HUES64 (cell line): Measurements from ENCODE around the gene TH.

Source experiments
- H3K27ac ChIP-seq: 2 replicates; pipeline ENCODE4 v1.7.0; 2013; ENCODE audit warnings: low read depth, low read length, inconsistent platforms
- H3K27me3 ChIP-seq: 2 replicates; pipeline ENCODE4 v1.6.1; 2013; ENCODE audit warnings: mild to moderate bottlenecking, low read length; ENCODE audit not compliant: insufficient read depth
- H3K36me3 ChIP-seq: 2 replicates; pipeline ENCODE4 v1.6.1; 2013; ENCODE audit warnings: mild to moderate bottlenecking, low read length; ENCODE audit not compliant: insufficient read depth
- H3K4me1 ChIP-seq: 2 replicates; pipeline ENCODE4 v1.6.1; 2013; ENCODE audit warnings: mild to moderate bottlenecking, low read length, moderate library complexity; ENCODE audit not compliant: insufficient read depth
- H3K4me3 ChIP-seq: 2 replicates; pipeline ENCODE4 v1.5.1; 2013; ENCODE audit warnings: mild to moderate bottlenecking, low read length, moderate library complexity
- H3K9ac ChIP-seq: 2 replicates; pipeline ENCODE4 v1.6.1; 2013; ENCODE audit warnings: mild to moderate bottlenecking, low read depth, low read length
- H3K9me3 ChIP-seq: 2 replicates; pipeline ENCODE4 v1.6.1; 2013; ENCODE audit warnings: low read depth, low read length; ENCODE audit not compliant: insufficient read depth
- WGBS: fragments of 150-250, 120-280 bp; methylation state at CpG from one replicate; pipeline ENCODE4 v1.1.7; 2013; ENCODE audit warnings: missing lambda C conversion rate; 5-methylcytosine and 5-hydroxymethylcytosine counted together

The TH gene

DNA sequence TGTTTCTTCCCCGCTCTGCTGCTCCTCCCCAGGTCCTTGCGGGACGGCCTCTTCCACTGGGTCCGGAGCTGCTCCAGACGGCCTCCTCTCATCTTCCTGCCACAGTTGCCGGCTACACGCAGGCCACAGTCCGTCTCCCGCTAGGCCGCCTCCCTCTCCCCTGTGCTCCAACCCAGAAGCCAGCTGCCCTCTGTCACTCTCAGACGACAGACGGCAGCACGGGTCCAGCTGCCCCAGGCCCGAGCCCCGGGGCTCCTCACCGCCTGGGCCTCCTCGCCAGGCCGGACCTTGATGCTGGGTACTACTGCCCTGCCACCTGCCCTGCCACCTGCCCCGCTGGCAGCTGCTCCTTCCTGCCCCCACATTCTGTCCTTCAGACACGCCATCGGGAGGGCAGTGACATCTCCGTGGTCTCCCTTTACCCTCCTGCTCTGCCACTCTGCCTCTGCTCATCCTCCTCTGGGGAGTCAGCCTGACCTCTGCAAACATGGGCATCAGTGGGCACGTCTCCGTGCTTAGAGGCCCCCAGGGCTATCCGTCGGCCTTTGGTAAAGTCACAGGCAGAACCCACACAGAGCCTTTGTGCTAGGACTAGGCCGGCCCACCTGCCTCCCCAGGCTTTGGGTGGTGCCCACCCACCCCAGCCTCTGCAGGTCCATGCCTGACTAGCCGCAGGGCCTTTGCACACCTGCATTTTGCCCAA is 43.1 kb upstream of the TH start:
- H3K4me1 ChIP-seq = peaks cover 7% of the 10 kb centered on the region
- no peak overlapping the region for H3K4me3 ChIP-seq
- no peaks in the 10 kb centered on the region for H3K27me3 ChIP-seq
- no peak overlapping the region for H3K9ac ChIP-seq
- no peaks in the 10 kb centered on the region for H3K36me3 ChIP-seq
- 86% methylated on average over 28 of the region's 28 CpGs for WGBS
- no peaks in the 10 kb centered on the region for H3K9me3 ChIP-seq
- H3K27ac ChIP-seq = no peak overlapping the region

DNA sequence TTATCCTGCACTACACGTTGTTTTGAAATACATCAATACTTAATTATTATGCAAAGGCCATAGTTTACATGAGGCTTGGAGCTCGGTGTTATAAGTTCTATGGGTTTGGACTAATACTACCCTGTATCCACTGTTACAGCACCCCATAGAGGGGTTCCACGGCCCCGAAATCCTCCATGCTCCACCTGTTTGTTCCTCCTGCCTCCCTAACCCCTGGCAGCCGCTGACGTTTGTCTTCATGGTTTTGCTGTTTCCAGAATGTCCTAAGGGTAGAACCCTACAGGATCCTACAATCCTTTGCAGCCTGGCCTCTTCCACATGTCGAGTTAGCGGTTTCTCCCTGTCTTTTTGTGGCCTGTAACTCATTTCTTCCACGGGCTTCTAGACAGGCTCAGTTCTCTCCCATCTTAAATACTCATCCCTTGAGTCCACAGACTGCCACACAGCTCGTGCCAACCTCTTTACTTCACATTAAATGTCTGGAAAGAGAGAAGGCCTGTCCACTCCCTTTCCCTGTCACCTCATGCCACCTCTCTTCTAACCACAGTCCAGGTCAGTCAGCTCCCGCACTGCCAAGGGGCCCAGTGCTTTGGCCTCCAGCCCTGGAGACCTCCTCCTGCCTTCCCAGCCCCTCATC is 42.4 kb upstream of the TH start:
- no peaks in the 10 kb centered on the region for H3K27me3 ChIP-seq
- no peak overlapping the region for H3K9ac ChIP-seq
- H3K27ac ChIP-seq = no peak overlapping the region
- no peaks in the 10 kb centered on the region for H3K36me3 ChIP-seq
- no peaks in the 10 kb centered on the region for H3K9me3 ChIP-seq
- 72% methylated on average over 10 of the region's 11 CpGs for WGBS
- no peak overlapping the region for H3K4me3 ChIP-seq
- peaks cover 7% of the 10 kb centered on the region for H3K4me1 ChIP-seq

DNA sequence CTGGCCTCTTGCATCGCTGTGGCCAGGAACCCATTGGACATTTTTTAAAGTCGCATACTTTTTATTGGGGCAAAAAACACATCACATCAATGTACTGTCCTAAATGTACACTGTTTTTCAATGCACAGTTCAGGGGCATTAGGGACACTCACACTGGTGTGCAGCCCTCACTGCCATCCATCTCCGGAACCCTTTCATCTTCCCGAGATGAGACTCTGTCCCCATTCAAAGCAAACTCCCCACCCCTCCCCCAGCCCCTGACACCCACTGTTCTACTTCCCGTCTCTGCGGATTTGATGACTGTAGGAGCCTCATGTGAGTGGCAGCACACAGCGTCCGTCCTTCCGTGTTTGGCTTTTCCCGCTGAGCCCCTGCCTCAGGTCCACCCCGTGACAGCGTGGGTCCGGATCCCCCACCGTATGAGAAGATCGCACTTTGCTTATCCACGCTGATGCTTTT is 41.8 kb upstream of the TH start:
- Histone ChIP-seq H3K9ac (no peak overlapping the region), H3K4me3 (no peak overlapping the region), H3K9me3 (no peaks in the 10 kb centered on the region), H3K27me3 (no peaks in the 10 kb centered on the region), H3K36me3 (no peaks in the 10 kb centered on the region), H3K4me1 (peaks cover 7% of the 10 kb centered on the region), H3K27ac (no peak overlapping the region)
- 28% methylated on average over 14 of the region's 16 CpGs for WGBS

DNA sequence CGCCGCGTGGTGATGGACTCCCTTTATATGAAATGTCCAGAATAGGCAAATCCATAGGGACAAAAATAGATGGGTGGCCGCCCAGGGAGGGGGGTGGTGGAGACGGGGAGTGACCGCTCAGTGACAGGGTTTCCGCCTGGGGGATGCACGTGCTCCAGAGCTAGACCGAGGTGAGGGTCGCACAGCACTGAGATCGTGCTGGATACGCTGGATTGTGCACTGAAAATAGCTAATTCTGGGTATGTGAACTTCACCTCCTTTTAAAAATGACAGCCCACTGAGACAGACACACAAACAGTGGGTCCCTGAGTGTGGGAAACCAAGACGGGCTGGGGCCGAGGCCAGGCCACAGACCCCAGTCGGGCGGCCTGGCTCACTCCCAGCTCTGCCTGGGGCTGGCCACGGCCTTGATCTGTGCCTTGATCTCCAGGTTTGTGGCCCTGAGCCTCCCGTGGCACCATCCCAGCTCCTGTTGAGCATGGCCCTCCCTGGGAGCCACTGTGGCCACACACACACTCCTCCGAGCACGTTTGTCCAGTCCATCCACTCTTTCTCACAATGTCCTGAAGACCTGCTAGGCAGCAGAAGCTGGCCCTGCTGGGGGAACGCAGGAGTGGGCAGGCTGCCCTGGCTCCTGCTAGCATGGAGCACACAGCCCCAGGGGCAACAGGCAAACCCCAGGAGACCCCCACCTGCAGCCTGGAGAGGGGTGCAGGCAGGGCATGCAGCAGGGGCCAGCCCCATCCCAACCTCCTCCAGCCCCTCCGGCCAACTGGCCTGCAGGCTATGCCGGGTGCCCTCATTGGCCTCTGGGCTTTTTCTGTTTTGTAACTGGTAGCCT is 41.0 kb upstream of the TH start:
- H3K9ac ChIP-seq = 0 out of 2 replicates have a peak overlapping the region, but pooled peaks have one; percentile 9
- H3K27me3 ChIP-seq = no peaks in the 10 kb centered on the region
- H3K4me3 ChIP-seq = no peak overlapping the region
- H3K4me1 ChIP-seq = peaks cover 7% of the 10 kb centered on the region
- no peaks in the 10 kb centered on the region for H3K9me3 ChIP-seq
- H3K27ac ChIP-seq = no peak overlapping the region
- no peaks in the 10 kb centered on the region for H3K36me3 ChIP-seq
- 91% methylated on average over 22 of the region's 23 CpGs for WGBS

DNA sequence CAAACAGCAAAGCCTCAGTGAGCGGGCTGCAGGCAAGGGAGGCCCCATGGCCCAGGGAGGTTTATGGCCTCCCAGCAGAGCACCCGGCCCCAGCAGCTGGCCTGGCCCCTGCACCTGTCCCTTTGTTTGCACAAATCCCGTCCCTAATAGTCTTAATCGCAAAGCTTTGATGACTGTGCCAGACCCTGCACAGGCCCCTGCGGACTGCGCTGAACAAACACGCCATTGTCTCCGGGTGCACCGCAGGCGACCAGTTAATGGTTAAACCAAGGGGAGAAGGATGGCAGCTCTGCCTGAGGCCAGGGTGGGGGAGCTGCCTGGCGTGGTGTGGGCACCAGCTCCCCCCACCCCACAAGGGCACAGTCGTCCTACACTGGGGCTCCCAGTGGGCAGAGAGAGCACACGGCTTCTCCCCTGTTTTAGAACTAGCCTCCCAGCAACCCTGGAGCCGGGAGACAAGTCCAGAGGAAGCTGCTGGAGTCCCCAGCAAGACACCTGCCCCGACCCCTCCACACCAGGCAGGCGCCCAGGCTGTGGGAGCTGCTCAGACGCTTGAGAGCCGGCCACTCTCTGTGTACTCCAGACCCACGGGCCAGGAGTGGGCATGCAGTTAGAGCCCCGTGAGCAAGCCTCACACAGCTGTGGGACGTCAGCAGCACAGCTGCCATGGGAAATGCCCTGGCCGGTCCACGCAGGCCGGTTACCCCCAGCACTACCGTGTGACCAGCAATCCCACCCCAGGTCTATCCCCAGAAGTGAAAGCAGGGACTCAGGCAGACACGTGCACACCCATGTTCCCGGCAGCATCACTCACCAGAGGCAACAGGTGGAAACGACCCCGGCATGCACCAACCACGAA is 39.7 kb upstream of the TH start:
- H3K27me3 ChIP-seq = no peaks in the 10 kb centered on the region
- H3K4me1 ChIP-seq = peaks cover 7% of the 10 kb centered on the region
- H3K36me3 ChIP-seq = no peaks in the 10 kb centered on the region
- 88% methylated on average over 30 of the region's 30 CpGs for WGBS
- H3K9me3 ChIP-seq = no peaks in the 10 kb centered on the region
- no peak overlapping the region for H3K27ac ChIP-seq
- no peak overlapping the region for H3K4me3 ChIP-seq
- H3K9ac ChIP-seq = no peak overlapping the region

DNA sequence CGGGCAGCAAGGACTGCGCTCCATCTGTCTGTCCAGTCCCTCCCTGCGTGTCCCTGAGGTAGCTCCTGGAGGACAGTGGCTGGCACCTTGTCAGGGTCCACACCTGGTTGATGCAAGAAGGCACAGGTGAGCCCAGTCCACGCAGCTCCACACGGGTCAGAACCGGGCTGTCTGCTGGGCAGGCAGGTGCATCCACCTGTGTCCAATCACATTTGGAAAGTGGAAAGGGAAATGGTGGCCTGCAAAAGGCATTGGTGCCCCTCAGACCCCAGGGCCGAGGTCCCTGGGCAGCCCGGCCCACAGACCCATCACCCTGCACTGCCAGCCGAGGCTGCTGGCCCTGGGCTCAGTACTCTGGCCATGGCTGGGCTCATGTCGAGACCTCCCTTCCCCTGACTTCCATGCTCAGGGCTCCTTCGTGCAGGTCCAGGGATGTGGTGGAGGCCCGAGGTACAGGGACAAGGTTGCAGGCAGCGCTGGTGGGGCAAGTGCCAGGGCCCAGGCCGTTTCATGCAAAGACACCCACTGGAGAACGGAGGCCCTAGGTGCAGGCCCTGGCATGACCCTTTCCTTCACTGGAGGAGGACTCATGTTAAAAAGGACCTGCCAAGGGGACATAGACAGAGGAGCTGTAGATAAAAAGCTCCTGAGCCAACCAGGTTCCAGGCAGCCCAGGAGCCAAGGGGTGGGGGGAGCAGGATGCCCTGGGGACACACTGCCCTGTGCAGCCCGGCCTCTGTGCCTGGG is 38.9 kb upstream of the TH start:
- Histone ChIP-seq H3K27ac (no peak overlapping the region), H3K27me3 (no peaks in the 10 kb centered on the region), H3K36me3 (no peaks in the 10 kb centered on the region), H3K4me3 (no peak overlapping the region), H3K9me3 (no peaks in the 10 kb centered on the region), H3K4me1 (peaks cover 7% of the 10 kb centered on the region), H3K9ac (no peak overlapping the region)
- WGBS = 90% methylated on average over 16 of the region's 16 CpGs

DNA sequence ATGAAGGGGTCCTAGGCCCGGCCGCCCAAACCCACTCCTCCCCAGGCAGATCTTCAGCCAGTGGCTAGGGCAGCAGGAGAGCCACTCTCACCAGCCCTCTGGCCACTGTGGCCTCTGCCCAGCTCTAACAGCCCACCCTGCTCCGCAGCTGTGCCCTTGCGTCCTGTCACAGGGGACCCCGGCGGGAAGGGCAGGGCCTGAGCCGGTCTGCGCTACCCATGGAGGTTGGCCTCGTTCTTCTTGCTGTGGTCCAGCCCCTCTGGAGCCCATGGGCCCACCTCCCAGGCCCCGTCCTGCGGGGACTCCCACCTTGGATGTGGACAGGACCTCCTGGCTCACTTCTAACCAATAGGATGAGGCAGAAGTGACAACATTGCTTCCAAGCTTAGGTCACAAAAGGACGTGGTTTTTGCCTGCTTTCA is 38.3 kb upstream of the TH start:
- Histone ChIP-seq H3K4me3 (no peak overlapping the region), H3K27ac (no peak overlapping the region), H3K27me3 (no peaks in the 10 kb centered on the region), H3K9ac (no peak overlapping the region), H3K4me1 (peaks cover 7% of the 10 kb centered on the region), H3K9me3 (no peaks in the 10 kb centered on the region), H3K36me3 (no peaks in the 10 kb centered on the region)
- WGBS = 90% methylated on average over 12 of the region's 12 CpGs

DNA sequence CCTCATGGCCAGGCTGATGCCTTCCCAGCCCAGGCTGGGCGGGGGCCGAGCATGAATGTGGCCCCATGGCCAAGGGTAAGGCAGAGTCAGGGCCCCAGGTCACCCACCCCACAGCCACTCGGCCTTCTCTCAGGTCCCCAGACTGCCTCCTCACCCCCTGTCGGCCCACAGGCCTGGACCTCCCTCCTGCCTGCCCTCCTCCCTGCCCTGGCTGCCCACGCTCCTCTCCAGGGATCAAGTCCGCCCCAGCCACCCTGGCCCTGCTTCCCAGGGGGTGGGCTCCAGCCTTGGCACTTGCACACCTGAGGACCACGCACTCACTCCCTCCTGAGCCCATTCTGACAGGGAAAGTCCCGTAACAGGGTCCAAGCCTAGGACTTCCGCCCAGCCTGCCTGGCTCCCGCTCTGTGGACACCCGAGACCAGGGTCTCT is 37.8 kb upstream of the TH start:
- H3K27ac ChIP-seq = no peak overlapping the region
- no peak overlapping the region for H3K9ac ChIP-seq
- 92% methylated on average over 11 of the region's 11 CpGs for WGBS
- H3K36me3 ChIP-seq = no peaks in the 10 kb centered on the region
- no peaks in the 10 kb centered on the region for H3K27me3 ChIP-seq
- H3K4me1 ChIP-seq = peaks cover 7% of the 10 kb centered on the region
- H3K9me3 ChIP-seq = no peaks in the 10 kb centered on the region
- H3K4me3 ChIP-seq = no peak overlapping the region

DNA sequence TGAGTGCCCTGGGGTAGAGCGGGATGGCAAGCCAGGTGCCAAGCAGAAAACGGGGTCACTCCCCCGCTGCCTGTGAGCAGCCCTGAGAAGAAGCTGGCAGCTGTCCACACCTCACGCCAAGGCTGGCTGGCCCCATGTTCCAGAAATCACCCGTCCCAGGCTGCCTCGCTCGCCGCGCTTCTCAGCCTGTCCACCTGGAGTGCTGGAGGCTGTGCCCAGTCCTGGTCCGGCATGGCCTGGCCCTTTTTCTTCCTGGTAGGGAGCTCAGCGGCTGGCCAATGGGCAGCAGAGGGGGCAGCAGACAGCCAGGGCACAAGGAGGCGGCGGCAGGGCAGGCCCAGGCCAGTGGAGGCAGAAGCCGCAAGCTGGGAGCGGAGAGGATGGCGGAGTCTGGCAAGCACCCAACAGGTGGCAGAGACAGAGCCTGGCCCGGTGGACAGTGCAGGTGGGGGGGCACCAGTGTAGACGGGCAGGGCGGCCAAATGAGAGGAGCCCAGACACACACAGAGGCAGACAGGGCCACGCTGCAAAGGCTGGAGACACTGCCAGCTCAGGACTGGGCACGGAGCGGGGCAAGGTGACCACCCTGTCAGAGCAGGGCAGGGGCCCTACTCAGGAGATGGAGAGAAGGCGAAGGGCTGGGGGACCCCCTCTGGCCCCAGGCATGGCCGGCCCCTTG is 37.2 kb upstream of the TH start:
- Histone ChIP-seq H3K36me3 (no peaks in the 10 kb centered on the region), H3K4me1 (peaks cover 7% of the 10 kb centered on the region), H3K9ac (no peak overlapping the region), H3K4me3 (no peak overlapping the region), H3K9me3 (no peaks in the 10 kb centered on the region), H3K27me3 (no peaks in the 10 kb centered on the region), H3K27ac (no peak overlapping the region)
- WGBS = 93% methylated on average over 24 of the region's 24 CpGs
